Endodermal cell (in vitro differentiated cells): ENCODE results near the gene RHBDL3. TPM values are rescaled to one million over a fixed set of nuclear protein-coding genes. Genes with fewer than 3 reads are reported as not detected.

Experiments
- DNase-seq: peaks from one replicate; pipeline ENCODE4 v3.0.0-alpha.2; 2017
- H3K27ac ChIP-seq: 2 replicates; pipeline ENCODE4 v1.5.1; 2013; ENCODE audit warnings: mild to moderate bottlenecking, low read depth, low read length, moderate library complexity
- H3K27me3 ChIP-seq: 2 replicates; pipeline ENCODE4 v1.6.1; 2013; ENCODE audit warnings: mild to moderate bottlenecking, low read length, moderate library complexity; ENCODE audit not compliant: insufficient read depth, control insufficient read depth, poor library complexity, severe bottlenecking
- H3K36me3 ChIP-seq: 2 replicates; pipeline ENCODE4 v1.7.0; 2013; ENCODE audit warnings: mild to moderate bottlenecking, low read length, moderate library complexity; ENCODE audit not compliant: control insufficient read depth, insufficient read depth
- H3K4me1 ChIP-seq: one replicate; pipeline ENCODE4 v1.7.0; 2013; ENCODE audit warnings: low read length; ENCODE audit not compliant: control insufficient read depth, insufficient read depth
- H3K4me3 ChIP-seq: 2 replicates; pipeline ENCODE4 v1.5.1; 2013; ENCODE audit warnings: mild to moderate bottlenecking, low read length, moderate library complexity
- H3K9ac ChIP-seq: 2 replicates; pipeline ENCODE4 v1.6.1; 2013; ENCODE audit warnings: mild to moderate bottlenecking, low read length, moderate library complexity; ENCODE audit not compliant: poor library complexity, severe bottlenecking; ENCODE audit errors: extremely low read depth
- H3K9me3 ChIP-seq: 2 replicates; pipeline ENCODE4 v1.6.1; 2013; ENCODE audit warnings: mild to moderate bottlenecking, low read length, moderate library complexity; ENCODE audit not compliant: control insufficient read depth
- H3K27ac Mint-ChIP-seq: 2 replicates; pipeline ENCODE4 v1.8.0; 2020; ENCODE audit warnings: mixed read lengths
- H3K27me3 Mint-ChIP-seq: 2 replicates; pipeline ENCODE4 v1.8.0; 2021; ENCODE audit warnings: mild to moderate bottlenecking, mixed read lengths; ENCODE audit not compliant: insufficient read depth
- H3K36me3 Mint-ChIP-seq: 2 replicates; pipeline ENCODE4 v1.8.0; 2020; ENCODE audit warnings: low read depth, mixed read lengths
- H3K4me1 Mint-ChIP-seq: 2 replicates; pipeline ENCODE4 v1.8.0; 2020; ENCODE audit warnings: mixed read lengths
- H3K4me3 Mint-ChIP-seq: 2 replicates; pipeline ENCODE4 v1.8.0; 2020; ENCODE audit warnings: mild to moderate bottlenecking, moderate library complexity, mixed read lengths
- H3K9me3 Mint-ChIP-seq: 2 replicates; pipeline ENCODE4 v1.8.0; 2020; ENCODE audit warnings: mild to moderate bottlenecking, mixed read lengths
- CTCF ChIP-seq: fragments of 200-600 bp; sonication (generic); conservative IDR thresholded peaks from 2 replicates; pipeline ENCODE4 v1.5.0; 2021; ENCODE audit warnings: antibody characterized with exemption, mild to moderate bottlenecking
- WGBS, 2 experiments: methylation state at CpG; one replicate each; pipeline versions ENCODE4 v1.1.5 to v1.1.7; 2013; ENCODE audit warnings: missing lambda C conversion rate in 2 of 2, mixed read lengths in 1 of 2; ENCODE audit not compliant: insufficient coverage in 1 of 2, insufficient read length in 1 of 2; 5-methylcytosine and 5-hydroxymethylcytosine counted together
- total RNA-seq, 2 donors: library from RNA; stranded (reverse); fragmentation: NEBNext Ultra II Directional in 1 of 2; extraction: Animal tissue kit (Norgen Biotek cat#: 25700) in 1 of 2; gene quantifications; 2 replicates in 1 of 2; 3 replicates in 1 of 2; pipeline ENCODE4 v1.2.1, GENCODE V29; 2021

RHBDL3 gene
- total RNA-seq, 2 donors from 2014 or later = 0.35 to 1.4 TPM

- Histone ChIP-seq H3K4me3 (no peak overlapping the region), H3K9ac (no peak overlapping the region), H3K4me1 (peaks cover 6% of the 10 kb centered on the region), H3K36me3 (no peaks in the 10 kb centered on the region), H3K9me3 (no peaks in the 10 kb centered on the region), H3K27me3 (peaks cover 77% of the 10 kb centered on the region), H3K27ac (no peak overlapping the region)
- WGBS, 2 experiments = 26 to 59% methylated on average over 2 to 6 of the region's 6 CpGs
- peak; percentile 85 for DNase-seq
- no peak overlapping the region for H3K27ac Mint-ChIP-seq
- H3K36me3 Mint-ChIP-seq = no peaks in the 10 kb centered on the region
- no peaks in the 10 kb centered on the region for H3K9me3 Mint-ChIP-seq
- H3K4me1 Mint-ChIP-seq = peaks cover 20% of the 10 kb centered on the region
- TF ChIP-seq CTCF = peak; percentile 66
- H3K27me3 Mint-ChIP-seq = peaks cover 79% of the 10 kb centered on the region
- peak overlapping the region; percentile 58 for H3K4me3 Mint-ChIP-seq
These were observed 1.4 kb upstream of the RHBDL3 start for GRCh38 chr17:32264140-32264799.

GRCh38 chr17:32264823-32265191, 825 bp upstream of the RHBDL3 start:
- H3K27me3 ChIP-seq = peaks cover 79% of the 10 kb centered on the region
- H3K4me3 ChIP-seq = no peak overlapping the region
- H3K9me3 Mint-ChIP-seq = no peaks in the 10 kb centered on the region
- no peak overlapping the region for H3K27ac Mint-ChIP-seq
- H3K9ac ChIP-seq = no peak overlapping the region
- TF ChIP-seq CTCF = no peak
- H3K27me3 Mint-ChIP-seq = peaks cover 81% of the 10 kb centered on the region
- peaks cover 6% of the 10 kb centered on the region for H3K4me1 ChIP-seq
- 26 to 31% methylated on average over 6 to 8 of the region's 8 CpGs for WGBS, 2 experiments
- peaks cover 20% of the 10 kb centered on the region for H3K4me1 Mint-ChIP-seq
- peak; percentile 77 for DNase-seq
- peak overlapping the region; percentile 58 for H3K4me3 Mint-ChIP-seq
- H3K27ac ChIP-seq = no peak overlapping the region
- H3K36me3 Mint-ChIP-seq = no peaks in the 10 kb centered on the region
- H3K36me3 ChIP-seq = no peaks in the 10 kb centered on the region
- H3K9me3 ChIP-seq = no peaks in the 10 kb centered on the region

GRCh38 chr17:32266051-32266388, 388 bp downstream of the RHBDL3 start:
- TF ChIP-seq CTCF = no peak
- no peak overlapping the region for H3K9ac ChIP-seq
- no peaks in the 10 kb centered on the region for H3K9me3 ChIP-seq
- Mint-ChIP-seq H3K36me3 (no peaks in the 10 kb centered on the region), H3K9me3 (no peaks in the 10 kb centered on the region), H3K4me1 (peaks cover 20% of the 10 kb centered on the region), H3K27me3 (peaks cover 84% of the 10 kb centered on the region), H3K27ac (no peak overlapping the region), H3K4me3 (peak overlapping the region; percentile 57)
- peaks cover 6% of the 10 kb centered on the region for H3K4me1 ChIP-seq
- H3K4me3 ChIP-seq = peak overlapping the region; percentile 71
- H3K36me3 ChIP-seq = no peaks in the 10 kb centered on the region
- DNase-seq = no peak
- H3K27me3 ChIP-seq = peaks cover 86% of the 10 kb centered on the region
- no peak overlapping the region for H3K27ac ChIP-seq
- 0 to 1% methylated on average over 11 to 55 of the region's 55 CpGs for WGBS, 2 experiments
